Measurements from ENCODE around the gene TNFRSF14. TPM values are rescaled to one million over a fixed set of nuclear protein-coding genes. Genes with fewer than 3 reads are reported as not detected.

The TNFRSF14 gene
- total RNA-seq, 4 donors from 2014 or later, result 34.4 to 94.6 (median 61.0) TPM

- TF ChIP-seq CTCF (IDR thresholded peaks at IDR 0.05; ENCODE audit: low read depth), result no peak
Measured at GRCh38 chr1:2512862-2513421, 43.2 kb upstream of the TNFRSF14 start.

GRCh38 chr1:2513939-2514652 lies 42.1 kb upstream of the TNFRSF14 start:
- no peak for TF ChIP-seq CTCF (IDR thresholded peaks at IDR 0.05; ENCODE audit: low read depth)

GRCh38 chr1:2514863-2515762 lies 41.1 kb upstream of the TNFRSF14 start:
- no peak for TF ChIP-seq CTCF (IDR thresholded peaks at IDR 0.05; ENCODE audit: low read depth)

- TF ChIP-seq CTCF (IDR thresholded peaks at IDR 0.05; ENCODE audit: low read depth), result no peak
Measured at GRCh38 chr1:2515763-2516080, 40.4 kb upstream of the TNFRSF14 start.

GRCh38 chr1:2516124-2516523 lies 40.0 kb upstream of the TNFRSF14 start:
- no peak for TF ChIP-seq CTCF (IDR thresholded peaks at IDR 0.05; ENCODE audit: low read depth)

GRCh38 chr1:2516946-2517345 lies 39.2 kb upstream of the TNFRSF14 start:
- no peak for TF ChIP-seq CTCF (IDR thresholded peaks at IDR 0.05; ENCODE audit: low read depth)

- no peak for TF ChIP-seq CTCF (IDR thresholded peaks at IDR 0.05; ENCODE audit: low read depth)
Measured at GRCh38 chr1:2517966-2518365, 38.2 kb upstream of the TNFRSF14 start.

Data from subcutaneous adipose tissue (tissue), 4 donors.